Fibroblast of pulmonary artery (primary cell): ENCODE results near the gene CENPX.

Experiments
- DNase-seq: peaks from one replicate; pipeline ENCODE4 v3.0.0-alpha.2; 2010; ENCODE audit warnings: low read depth
- H3K4me3 ChIP-seq: replicated peaks from 2 replicates; pipeline ENCODE4 v1.5.1; 2011; ENCODE audit warnings: low read depth, mild to moderate bottlenecking, control low read depth, low read length, moderate library complexity
- TF ChIP-seq, protein P1 (sequence below): IDR thresholded peaks from 2 replicates; pipeline ENCODE4 v1.5.1; 2011; ENCODE audit warnings: mild to moderate bottlenecking, control low read depth, low read length, inconsistent platforms; ENCODE audit errors: missing control alignments

Gene CENPX

GRCh38 chr17:82025401-82026107 is 2.9 kb upstream of the CENPX start:
- DNase-seq: no peak
- TF ChIP-seq, protein P1, sequence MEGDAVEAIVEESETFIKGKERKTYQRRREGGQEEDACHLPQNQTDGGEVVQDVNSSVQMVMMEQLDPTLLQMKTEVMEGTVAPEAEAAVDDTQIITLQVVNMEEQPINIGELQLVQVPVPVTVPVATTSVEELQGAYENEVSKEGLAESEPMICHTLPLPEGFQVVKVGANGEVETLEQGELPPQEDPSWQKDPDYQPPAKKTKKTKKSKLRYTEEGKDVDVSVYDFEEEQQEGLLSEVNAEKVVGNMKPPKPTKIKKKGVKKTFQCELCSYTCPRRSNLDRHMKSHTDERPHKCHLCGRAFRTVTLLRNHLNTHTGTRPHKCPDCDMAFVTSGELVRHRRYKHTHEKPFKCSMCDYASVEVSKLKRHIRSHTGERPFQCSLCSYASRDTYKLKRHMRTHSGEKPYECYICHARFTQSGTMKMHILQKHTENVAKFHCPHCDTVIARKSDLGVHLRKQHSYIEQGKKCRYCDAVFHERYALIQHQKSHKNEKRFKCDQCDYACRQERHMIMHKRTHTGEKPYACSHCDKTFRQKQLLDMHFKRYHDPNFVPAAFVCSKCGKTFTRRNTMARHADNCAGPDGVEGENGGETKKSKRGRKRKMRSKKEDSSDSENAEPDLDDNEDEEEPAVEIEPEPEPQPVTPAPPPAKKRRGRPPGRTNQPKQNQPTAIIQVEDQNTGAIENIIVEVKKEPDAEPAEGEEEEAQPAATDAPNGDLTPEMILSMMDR: no peak
- no peak overlapping the region for H3K4me3 ChIP-seq

DNA sequence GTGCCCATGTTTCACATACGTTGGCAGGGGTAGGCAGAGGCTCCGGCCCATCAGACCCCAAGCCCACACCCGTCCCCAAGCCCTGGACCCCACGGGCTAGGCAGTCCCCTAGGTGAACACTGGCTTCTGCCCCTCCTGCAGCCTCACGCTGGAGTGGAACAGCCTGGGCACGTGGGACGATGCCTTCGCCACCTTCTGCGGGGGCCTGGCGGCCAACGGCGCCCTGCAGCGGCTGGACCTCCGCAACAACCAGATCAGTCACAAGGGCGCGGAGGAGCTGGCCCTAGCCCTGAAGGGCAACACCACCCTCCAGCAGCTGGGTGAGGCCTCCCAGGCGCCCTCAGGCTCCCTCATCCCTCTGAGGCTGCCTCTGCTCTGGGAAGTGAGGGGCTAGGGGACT is 2.2 kb upstream of the CENPX start:
- H3K4me3 ChIP-seq: no peak overlapping the region
- TF ChIP-seq, protein P1: no peak
- DNase-seq: no peak

GRCh38 chr17:82023447-82024241 is 966 bp upstream of the CENPX start:
- peak overlapping the region; percentile 68 for H3K4me3 ChIP-seq
- TF ChIP-seq, protein P1: no peak
- DNase-seq: no peak

DNA sequence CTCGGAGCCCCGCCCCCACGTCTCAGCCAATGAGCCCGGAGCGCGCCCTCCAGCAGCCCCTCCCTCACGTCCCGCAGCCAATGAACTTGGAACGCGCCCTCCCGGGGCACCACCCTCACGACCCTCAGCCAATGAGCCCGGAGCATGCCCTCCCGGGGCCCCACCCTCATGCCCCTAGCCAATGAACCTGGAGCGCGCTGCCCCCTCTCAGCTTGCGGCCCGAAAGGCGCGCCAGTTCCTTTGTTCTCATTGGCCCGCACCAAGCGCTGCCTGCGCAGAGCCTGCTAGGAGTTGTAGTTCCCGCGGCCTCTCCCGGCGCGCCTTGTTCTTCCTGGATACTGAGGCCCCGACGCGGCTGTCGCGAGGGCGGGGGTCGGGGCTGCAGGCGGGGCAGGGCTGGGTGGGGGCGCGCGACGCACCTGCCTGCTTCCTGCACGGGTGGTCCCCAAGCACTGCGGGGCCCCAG is 336 bp upstream of the CENPX start, which contains the start of gene LRRC45:
TSS of gene LRRC45 (plus strand) at position 325 of the 466 bp plus-strand sequence. CDS start 339 bp downstream, outside the sequence.
- TF ChIP-seq, protein P1: no peak
- peak; percentile 100 for DNase-seq
- H3K4me3 ChIP-seq: peak within 1 kb of the TSS; percentile 79

DNA sequence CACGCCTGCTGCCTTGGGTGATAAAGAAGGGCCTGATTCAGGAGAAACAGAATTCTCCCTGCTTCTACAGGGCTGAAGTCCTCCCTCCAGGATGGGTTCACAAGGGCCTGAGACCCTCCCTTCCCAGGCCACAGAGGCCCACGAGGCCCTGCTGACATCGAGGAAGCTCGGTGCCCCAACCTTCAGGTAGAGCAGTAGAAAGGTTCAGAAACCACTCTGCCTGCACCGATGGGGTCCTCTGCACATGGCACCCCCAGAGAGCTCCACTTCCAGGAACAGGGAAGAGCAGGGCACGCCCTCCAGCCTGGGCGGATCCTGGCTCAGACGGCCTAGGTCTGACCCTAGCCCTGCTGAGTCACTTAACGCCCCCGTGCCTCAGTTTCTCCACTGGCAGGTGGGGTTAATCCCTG is 773 bp downstream of the CENPX start:
- DNase-seq: no peak
- TF ChIP-seq, protein P1: no peak
- H3K4me3 ChIP-seq: peak overlapping the region; percentile 79

GRCh38 chr17:82021107-82021899 is 1.4 kb downstream of the CENPX start:
- peak overlapping the region; percentile 79 for H3K4me3 ChIP-seq
- TF ChIP-seq, protein P1: peak; percentile 85
- peak; percentile 83 for DNase-seq
